Measurements from ENCODE around the gene SEC16A.

The SEC16A gene

DNA sequence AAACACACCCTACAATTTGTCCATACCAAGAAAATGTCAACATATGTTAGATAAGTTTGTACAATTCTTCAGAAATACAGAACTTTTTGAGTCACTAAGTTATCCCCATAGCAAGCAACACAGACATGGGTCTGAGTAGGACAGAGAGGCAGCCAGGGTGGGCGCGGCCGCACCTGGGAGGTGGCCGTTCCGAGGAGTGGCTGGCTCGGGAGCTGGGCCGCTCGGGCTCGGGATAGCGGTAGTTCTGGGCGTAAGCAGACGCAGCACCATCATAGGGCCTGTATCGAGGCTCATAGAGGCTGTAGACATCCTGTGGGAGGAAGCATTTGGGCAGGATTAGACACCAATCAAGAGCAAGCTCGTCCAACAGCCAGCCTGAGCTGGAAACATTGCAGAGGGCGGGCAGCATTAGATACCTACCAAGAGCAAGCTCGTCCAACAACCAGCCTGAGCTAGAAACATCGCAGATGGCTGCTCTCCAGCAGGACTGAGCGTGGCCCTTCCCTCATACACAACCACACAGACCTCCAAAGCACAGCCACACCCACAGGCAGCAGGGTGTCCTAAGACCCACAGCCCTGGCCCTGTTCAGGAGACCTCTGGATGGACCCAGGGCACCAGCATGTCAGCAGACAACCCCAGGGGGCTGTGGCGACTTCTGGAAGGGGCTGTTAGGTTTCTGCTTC is 10.9 kb downstream of the SEC16A start:
- DNase-seq (ENCODE audit: low read depth, low spot score) = no peak
- in situ Hi-C loops (cut with HindIII; ENCODE audit: low sequenced_read_pairs) = no loop called here
- H3K4me3 ChIP-seq (ENCODE audit: low read depth, low read length) = no peak overlapping the region
- TF ChIP-seq, protein P1, sequence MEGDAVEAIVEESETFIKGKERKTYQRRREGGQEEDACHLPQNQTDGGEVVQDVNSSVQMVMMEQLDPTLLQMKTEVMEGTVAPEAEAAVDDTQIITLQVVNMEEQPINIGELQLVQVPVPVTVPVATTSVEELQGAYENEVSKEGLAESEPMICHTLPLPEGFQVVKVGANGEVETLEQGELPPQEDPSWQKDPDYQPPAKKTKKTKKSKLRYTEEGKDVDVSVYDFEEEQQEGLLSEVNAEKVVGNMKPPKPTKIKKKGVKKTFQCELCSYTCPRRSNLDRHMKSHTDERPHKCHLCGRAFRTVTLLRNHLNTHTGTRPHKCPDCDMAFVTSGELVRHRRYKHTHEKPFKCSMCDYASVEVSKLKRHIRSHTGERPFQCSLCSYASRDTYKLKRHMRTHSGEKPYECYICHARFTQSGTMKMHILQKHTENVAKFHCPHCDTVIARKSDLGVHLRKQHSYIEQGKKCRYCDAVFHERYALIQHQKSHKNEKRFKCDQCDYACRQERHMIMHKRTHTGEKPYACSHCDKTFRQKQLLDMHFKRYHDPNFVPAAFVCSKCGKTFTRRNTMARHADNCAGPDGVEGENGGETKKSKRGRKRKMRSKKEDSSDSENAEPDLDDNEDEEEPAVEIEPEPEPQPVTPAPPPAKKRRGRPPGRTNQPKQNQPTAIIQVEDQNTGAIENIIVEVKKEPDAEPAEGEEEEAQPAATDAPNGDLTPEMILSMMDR (IDR thresholded peaks at IDR 0.05; ENCODE audit: low read depth, low read length) = no peak

DNA sequence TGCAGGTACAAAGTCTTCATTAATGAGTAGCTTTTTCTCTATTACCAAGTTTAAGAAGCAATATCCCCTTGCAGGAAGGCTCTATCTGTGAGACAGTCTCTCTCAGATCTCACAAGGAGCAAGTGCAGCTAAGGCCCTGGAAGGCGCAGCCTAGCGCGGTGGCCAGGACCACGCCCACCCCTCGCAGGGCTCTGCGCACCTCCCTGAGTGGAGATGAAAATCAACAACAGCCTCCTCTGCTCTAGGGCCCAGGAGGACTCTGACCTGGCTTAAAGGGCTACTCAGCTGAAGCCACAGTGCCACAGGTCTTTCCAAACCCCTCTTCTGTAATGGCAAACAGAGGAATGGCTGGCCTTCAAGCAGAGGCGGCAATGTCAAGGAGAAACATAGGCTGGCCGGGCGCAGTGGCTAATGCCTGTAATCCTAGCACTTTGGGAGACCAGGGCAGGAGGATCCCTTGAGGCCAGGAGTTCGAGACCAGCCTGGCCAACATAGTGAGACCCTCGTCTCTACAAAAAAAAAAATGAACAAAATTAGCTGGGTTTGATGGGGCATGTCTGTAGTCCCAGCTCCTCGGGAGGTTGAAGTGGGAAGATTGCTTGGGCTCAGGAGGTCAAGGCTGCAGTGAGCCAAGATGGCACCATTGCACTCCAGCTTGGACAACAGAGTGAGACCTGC is 11.9 kb downstream of the SEC16A start:
- TF ChIP-seq, protein P1 (IDR thresholded peaks at IDR 0.05; ENCODE audit: low read depth, low read length) = no peak
- no peak overlapping the region for H3K4me3 ChIP-seq (ENCODE audit: low read depth, low read length)
- in situ Hi-C loops (cut with HindIII; ENCODE audit: low sequenced_read_pairs) = no loop called here
- no peak for DNase-seq (ENCODE audit: low read depth, low spot score)

DNA sequence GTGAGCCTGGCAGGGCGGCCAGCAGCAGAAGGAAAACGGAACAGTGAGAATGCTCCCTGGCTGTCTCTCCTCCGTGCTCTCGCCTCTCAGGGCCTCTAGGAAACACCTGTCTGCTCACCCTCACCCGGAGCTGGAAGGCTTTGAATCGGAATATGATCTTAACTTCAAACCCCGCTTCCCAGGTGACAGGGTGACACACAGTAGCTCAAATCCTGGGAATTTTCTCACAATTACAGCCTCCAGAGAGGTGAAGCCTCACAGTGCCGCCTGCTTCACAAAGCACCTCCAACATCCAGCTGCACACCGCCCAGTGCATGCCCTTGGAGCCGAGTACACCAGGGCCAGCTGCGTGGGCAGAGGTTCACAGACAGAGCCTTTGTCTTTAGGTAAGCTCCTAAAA is 12.5 kb downstream of the SEC16A start:
- in situ Hi-C loops (cut with HindIII; ENCODE audit: low sequenced_read_pairs) = no loop called here
- DNase-seq (ENCODE audit: low read depth, low spot score) = no peak
- TF ChIP-seq, protein P1 (IDR thresholded peaks at IDR 0.05; ENCODE audit: low read depth, low read length) = no peak
- no peak overlapping the region for H3K4me3 ChIP-seq (ENCODE audit: low read depth, low read length)

DNA sequence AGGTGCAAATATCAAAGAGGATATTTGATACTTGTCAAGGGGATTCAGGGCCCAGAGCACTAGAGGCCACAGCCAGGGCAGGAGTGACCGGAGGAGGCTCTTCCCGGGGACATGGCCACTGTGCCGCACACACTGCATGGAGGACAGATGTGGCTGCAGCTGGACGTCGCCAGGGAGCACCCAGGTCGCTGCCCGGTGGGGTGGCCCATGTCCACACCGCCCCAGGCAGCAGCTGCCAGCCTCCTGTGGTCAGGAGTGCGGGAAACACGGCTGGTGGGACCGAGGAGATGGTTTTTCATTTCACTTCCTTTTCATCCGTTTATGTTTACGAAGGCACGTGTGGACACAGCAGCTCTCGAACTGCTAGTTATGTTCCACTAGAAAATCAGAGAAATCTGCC is 15.1 kb downstream of the SEC16A start:
- TF ChIP-seq, protein P1 (IDR thresholded peaks at IDR 0.05; ENCODE audit: low read depth, low read length) = no peak
- in situ Hi-C loops (cut with HindIII; ENCODE audit: low sequenced_read_pairs) = no loop called here
- H3K4me3 ChIP-seq (ENCODE audit: low read depth, low read length) = no peak overlapping the region
- DNase-seq (ENCODE audit: low read depth, low spot score) = no peak

DNA sequence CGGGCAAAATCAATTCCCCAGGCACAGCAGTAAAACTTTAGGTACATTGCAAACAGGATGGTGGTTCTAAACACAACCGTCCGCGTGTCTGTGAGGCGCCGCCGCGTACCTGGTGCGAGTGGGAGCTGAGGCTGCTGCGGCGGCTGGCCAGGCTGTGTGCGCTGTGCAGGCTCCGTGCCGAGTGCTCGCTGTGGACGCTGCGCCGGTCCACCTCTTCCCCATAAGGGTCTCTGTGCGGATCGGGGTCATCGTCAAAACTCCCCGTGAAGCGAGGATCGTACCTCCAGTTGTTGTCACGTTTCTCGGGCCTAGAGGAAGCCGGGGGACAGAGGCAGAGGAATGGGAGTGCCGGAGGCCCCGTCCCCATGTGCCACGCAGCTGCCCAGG is 16.7 kb downstream of the SEC16A start:
- in situ Hi-C loops (cut with HindIII; ENCODE audit: low sequenced_read_pairs) = no loop called here
- TF ChIP-seq, protein P1 (IDR thresholded peaks at IDR 0.05; ENCODE audit: low read depth, low read length) = no peak
- no peak for DNase-seq (ENCODE audit: low read depth, low spot score)
- no peak overlapping the region for H3K4me3 ChIP-seq (ENCODE audit: low read depth, low read length)

DNA sequence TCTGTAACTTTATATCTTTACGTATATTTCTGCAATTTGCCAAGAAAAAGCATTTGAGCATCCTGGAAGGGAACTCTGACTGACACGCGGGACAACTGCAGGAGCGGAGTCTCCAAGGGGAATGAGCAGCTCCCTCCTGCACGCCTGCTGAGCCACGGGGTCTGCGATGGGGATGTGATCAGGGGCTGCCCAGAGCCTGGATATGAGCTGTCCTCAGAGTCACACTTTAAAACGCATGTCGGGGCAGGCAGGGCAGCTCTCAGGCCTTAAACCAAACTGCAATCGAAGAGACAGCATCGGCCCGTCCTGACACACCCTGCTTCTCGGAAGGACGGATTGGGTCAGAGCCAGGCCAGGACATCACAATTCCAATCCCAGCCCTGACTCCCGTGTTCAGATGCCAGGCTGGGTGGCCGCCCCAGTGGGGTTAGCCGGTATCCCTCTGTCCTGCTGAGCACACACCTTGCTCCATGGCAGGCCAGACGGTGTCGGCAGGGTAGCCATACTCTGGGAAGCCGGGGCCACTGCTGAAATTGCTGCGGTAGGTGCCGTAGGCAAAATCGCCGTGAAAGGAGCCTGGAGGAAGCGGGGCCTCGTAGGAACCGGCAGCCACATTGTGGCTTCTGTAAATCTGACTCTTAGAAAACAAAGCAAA is 17.2 kb downstream of the SEC16A start:
- TF ChIP-seq, protein P1 (IDR thresholded peaks at IDR 0.05; ENCODE audit: low read depth, low read length) = no peak
- no peak overlapping the region for H3K4me3 ChIP-seq (ENCODE audit: low read depth, low read length)
- no peak for DNase-seq (ENCODE audit: low read depth, low spot score)
- in situ Hi-C loops (cut with HindIII; ENCODE audit: low sequenced_read_pairs) = no loop called here
